WTC11 (cell line): Measurements from ENCODE around the gene SAPCD2. TPM values are rescaled to one million over a fixed set of nuclear protein-coding genes. Genes with fewer than 3 reads are reported as not detected.
A peak's percentile ranks its signal among the peaks of the same experiment; 100 is the strongest.

ENCODE experiments used
- ATAC-seq: fragments of 200-7000 bp; cut with Tn5 transposase; 2 replicates; pipeline ENCODE4 v1.10.0; 2021; ENCODE audit warnings: mild to moderate bottlenecking, moderate library complexity
- CTCF ChIA-PET: fragments of 300-600 bp; sonication (Branson Sonifier 250); formaldehyde crosslinking; loops from one replicate; lab custom pipeline; 2021; ENCODE audit warnings: antibody characterized with exemption; lab: Charles Lee
- POLR2A ChIA-PET: fragments of 350-600 bp; sonication (Branson Sonifier 250); formaldehyde crosslinking; loops from one replicate; lab custom pipeline; 2021; ENCODE audit warnings: antibody characterized with exemption; lab: Charles Lee
- DNase-seq: peaks from one replicate; pipeline ENCODE4 v3.0.0; 2021; ENCODE audit warnings: low spot score
- H3K27ac Mint-ChIP-seq: 2 replicates; pipeline ENCODE4 v1.8.0; 2021; ENCODE audit warnings: mixed read lengths
- H3K27me3 Mint-ChIP-seq: 2 replicates; pipeline ENCODE4 v1.8.0; 2021; ENCODE audit warnings: low read depth, mild to moderate bottlenecking, moderate library complexity, mixed read lengths
- H3K36me3 Mint-ChIP-seq: 2 replicates; pipeline ENCODE4 v1.8.0; 2021; ENCODE audit warnings: mixed read lengths
- H3K4me1 Mint-ChIP-seq: 2 replicates; pipeline ENCODE4 v1.8.0; 2022; ENCODE audit warnings: mixed read lengths
- H3K4me3 Mint-ChIP-seq: 2 replicates; pipeline ENCODE4 v1.8.0; 2021; ENCODE audit warnings: mild to moderate bottlenecking, moderate library complexity, mixed read lengths
- H3K9me3 Mint-ChIP-seq: 2 replicates; pipeline ENCODE4 v1.8.0; 2021; ENCODE audit warnings: mixed read lengths
- CBFB ChIP-seq: sonication (generic); formaldehyde crosslinking; IDR thresholded peaks from 2 replicates; pipeline ENCODE4 v1.8.1; 2022; ENCODE audit warnings: mild to moderate bottlenecking, low read depth, missing genetic modification reagents
- E2F1 ChIP-seq: sonication (generic); formaldehyde crosslinking; IDR thresholded peaks from 2 replicates; pipeline ENCODE4 v1.8.0; 2022; ENCODE audit warnings: mild to moderate bottlenecking, missing genetic modification reagents
- ELF4 ChIP-seq: sonication (generic); formaldehyde crosslinking; IDR thresholded peaks from 2 replicates; pipeline ENCODE4 v1.8.1; 2022; ENCODE audit warnings: low read depth, mild to moderate bottlenecking, moderate library complexity, missing genetic modification reagents
- ETV6 ChIP-seq: sonication (generic); formaldehyde crosslinking; IDR thresholded peaks from 2 replicates; pipeline ENCODE4 v1.8.1; 2022; ENCODE audit warnings: mild to moderate bottlenecking, missing genetic modification reagents
- GABPB1 ChIP-seq: sonication (generic); formaldehyde crosslinking; IDR thresholded peaks from 2 replicates; pipeline ENCODE4 v1.8.1; 2023; ENCODE audit warnings: mild to moderate bottlenecking, missing genetic modification reagents
- JAZF1 ChIP-seq: fragments of 250-450 bp; sonication (Bioruptor Pico); IDR thresholded peaks from 2 replicates; pipeline ENCODE4 v1.9.0; 2021; ENCODE audit warnings: moderate library complexity, mild to moderate bottlenecking, inconsistent platforms
- JUN ChIP-seq: sonication (generic); formaldehyde crosslinking; IDR thresholded peaks from 2 replicates; pipeline ENCODE4 v1.8.0; 2023; ENCODE audit warnings: mild to moderate bottlenecking, missing genetic modification reagents
- MAX ChIP-seq: sonication (generic); formaldehyde crosslinking; IDR thresholded peaks from 2 replicates; pipeline ENCODE4 v1.8.0; 2022; ENCODE audit warnings: mild to moderate bottlenecking, missing genetic modification reagents
- OVOL2 ChIP-seq: fragments of 250-450 bp; sonication (Bioruptor Pico); IDR thresholded peaks from 2 replicates; pipeline ENCODE4 v1.9.0; 2021; ENCODE audit warnings: mild to moderate bottlenecking, borderline replicate concordance
- SMAD4 ChIP-seq: sonication (generic); formaldehyde crosslinking; IDR thresholded peaks from 2 replicates; pipeline ENCODE4 v1.8.0; 2022; ENCODE audit warnings: mild to moderate bottlenecking, missing genetic modification reagents
- SP1 ChIP-seq: sonication (generic); formaldehyde crosslinking; conservative IDR thresholded peaks from 2 replicates; pipeline ENCODE4 v1.8.1; 2022; ENCODE audit warnings: missing genetic modification reagents
- ZNF121 ChIP-seq: sonication (generic); formaldehyde crosslinking; IDR thresholded peaks from 2 replicates; pipeline ENCODE4 v1.8.0; 2023; ENCODE audit warnings: missing genetic modification reagents
- ZNF138 ChIP-seq: sonication (generic); formaldehyde crosslinking; conservative IDR thresholded peaks from 2 replicates; pipeline ENCODE4 v1.8.1; 2022; ENCODE audit warnings: mild to moderate bottlenecking, moderate library complexity, missing genetic modification reagents
- ZNF219 ChIP-seq: sonication (generic); formaldehyde crosslinking; IDR thresholded peaks from 2 replicates; pipeline ENCODE4 v1.8.0; 2023; ENCODE audit warnings: missing genetic modification reagents, mild to moderate bottlenecking, borderline replicate concordance
- ZNF263 ChIP-seq: sonication (generic); formaldehyde crosslinking; IDR thresholded peaks from 2 replicates; pipeline ENCODE4 v1.8.1; 2022; ENCODE audit warnings: low read depth, mild to moderate bottlenecking, moderate library complexity, missing genetic modification reagents
- ZNF281 ChIP-seq: sonication (generic); formaldehyde crosslinking; IDR thresholded peaks from 2 replicates; pipeline ENCODE4 v1.8.0; 2023; ENCODE audit warnings: mild to moderate bottlenecking, missing genetic modification reagents
- ZNF671 ChIP-seq: fragments of 250-450 bp; sonication (Bioruptor Pico); IDR thresholded peaks from 2 replicates; pipeline ENCODE4 v1.8.0; 2021; ENCODE audit warnings: mild to moderate bottlenecking
- total RNA-seq: library from RNA; stranded (reverse); gene quantifications from 3 replicates; pipeline ENCODE4 v1.2.3, GENCODE V29; 2021

Gene SAPCD2
- total RNA-seq, 1 experiment from 2014 or later, result 67.0 TPM

GRCh38 chr9:137116728-137117127 is 46.4 kb upstream of the SAPCD2 start (continued):
- TF ChIP-seq MAX (no peak), ZNF263 (no peak), E2F1 (no peak), ZNF219 (CRISPR knock-in tag) (no peak), JAZF1 (CRISPR knock-in tag) (no peak), OVOL2 (CRISPR knock-in tag) (no peak), GABPB1 (CRISPR knock-in tag) (no peak), ZNF138 (CRISPR knock-in tag) (no peak), CBFB (CRISPR knock-in tag) (no peak), JUN (CRISPR knock-in tag) (no peak), ETV6 (CRISPR knock-in tag) (no peak), ZNF121 (CRISPR knock-in tag) (no peak), SP1 (CRISPR knock-in tag) (no peak), SMAD4 (CRISPR knock-in tag) (no peak)

GRCh38 chr9:137116027-137116507 is 45.7 kb upstream of the SAPCD2 start:
- ATAC-seq, result no peak
- ChIA-PET POLR2A (interaction anchor here (0.6 kb wide), 1 partner anchor 45 kb away, joined by 5 read pairs; the partner anchor contains the start of gene SAPCD2), CTCF (interaction anchor here (0.9 to 1.6 kb wide), 7 partner anchors 49 to 121 kb away, joined by 3 to 8 read pairs (median 7); partner anchors contain the start of gene RNF224)
- Mint-ChIP-seq H3K4me3 (no peak overlapping the region), H3K4me1 (no peaks in the 10 kb centered on the region), H3K36me3 (no peaks in the 10 kb centered on the region), H3K27me3 (peaks cover 29% of the 10 kb centered on the region), H3K27ac (no peak overlapping the region), H3K9me3 (peaks cover 8% of the 10 kb centered on the region)
- TF ChIP-seq ZNF671 (CRISPR knock-in tag) (no peak), CBFB (CRISPR knock-in tag) (no peak), ELF4 (no peak)
- DNase-seq, result no peak

- H3K27me3 Mint-ChIP-seq, result peaks cover 29% of the 10 kb centered on the region
- H3K36me3 Mint-ChIP-seq, result no peaks in the 10 kb centered on the region
- ATAC-seq (no peak), DNase-seq (no peak)
- H3K4me3 Mint-ChIP-seq, result peak overlapping the region; percentile 40
- ChIA-PET CTCF (interaction anchor here (0.9 to 1.6 kb wide), 9 partner anchors 29 to 121 kb away, joined by 3 to 8 read pairs (median 6); partner anchors contain the start of genes MAN1B1 and RNF224), POLR2A (interaction anchor here (0.6 to 0.9 kb wide), 2 partner anchors 110 to 337 kb away, joined by 3 read pairs; no protein-coding TSS in a partner anchor)
- TF ChIP-seq ZNF281 (CRISPR knock-in tag), result no peak
- H3K4me1 Mint-ChIP-seq, result no peaks in the 10 kb centered on the region
- peaks cover 8% of the 10 kb centered on the region for H3K9me3 Mint-ChIP-seq
- H3K27ac Mint-ChIP-seq, result no peak overlapping the region
These were observed 45.2 kb upstream of the SAPCD2 start for GRCh38 chr9:137115394-137116026.
